ENCODE results near the gene CHD9.

Gene CHD9

DNA sequence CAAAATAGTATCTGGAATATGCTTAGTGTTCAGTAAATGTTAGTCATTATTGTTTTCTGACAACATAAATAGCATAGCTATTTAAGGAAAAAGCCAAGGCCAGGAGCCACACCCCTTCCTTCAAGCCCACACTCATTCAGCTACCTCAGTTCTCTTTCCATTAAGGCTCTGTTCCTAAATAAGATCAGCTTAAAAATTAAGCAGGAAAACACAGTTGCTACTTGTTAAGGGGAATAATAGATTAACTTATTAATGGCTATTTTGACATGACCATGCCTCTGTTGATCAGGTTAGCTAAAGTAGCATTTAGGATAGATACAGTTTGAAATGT, 158.1 kb downstream of the CHD9 start:
- TF ChIP-seq, protein P1, sequence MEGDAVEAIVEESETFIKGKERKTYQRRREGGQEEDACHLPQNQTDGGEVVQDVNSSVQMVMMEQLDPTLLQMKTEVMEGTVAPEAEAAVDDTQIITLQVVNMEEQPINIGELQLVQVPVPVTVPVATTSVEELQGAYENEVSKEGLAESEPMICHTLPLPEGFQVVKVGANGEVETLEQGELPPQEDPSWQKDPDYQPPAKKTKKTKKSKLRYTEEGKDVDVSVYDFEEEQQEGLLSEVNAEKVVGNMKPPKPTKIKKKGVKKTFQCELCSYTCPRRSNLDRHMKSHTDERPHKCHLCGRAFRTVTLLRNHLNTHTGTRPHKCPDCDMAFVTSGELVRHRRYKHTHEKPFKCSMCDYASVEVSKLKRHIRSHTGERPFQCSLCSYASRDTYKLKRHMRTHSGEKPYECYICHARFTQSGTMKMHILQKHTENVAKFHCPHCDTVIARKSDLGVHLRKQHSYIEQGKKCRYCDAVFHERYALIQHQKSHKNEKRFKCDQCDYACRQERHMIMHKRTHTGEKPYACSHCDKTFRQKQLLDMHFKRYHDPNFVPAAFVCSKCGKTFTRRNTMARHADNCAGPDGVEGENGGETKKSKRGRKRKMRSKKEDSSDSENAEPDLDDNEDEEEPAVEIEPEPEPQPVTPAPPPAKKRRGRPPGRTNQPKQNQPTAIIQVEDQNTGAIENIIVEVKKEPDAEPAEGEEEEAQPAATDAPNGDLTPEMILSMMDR (IDR thresholded peaks at IDR 0.05; ENCODE audit: low read depth, low read length), result no peak
- no peaks in the 10 kb centered on the region for H3K27me3 ChIP-seq (ENCODE audit: insufficient read depth, low read depth, severe bottlenecking)
- no peak overlapping the region for H3K4me3 ChIP-seq (ENCODE audit: low read depth, low read length)
- DNase-seq, result no peak
- no peak overlapping the region for H3K27ac ChIP-seq
- peaks cover 8% of the 10 kb centered on the region for H3K36me3 ChIP-seq
- no peaks in the 10 kb centered on the region for H3K9me3 ChIP-seq (ENCODE audit: severe bottlenecking)

DNA sequence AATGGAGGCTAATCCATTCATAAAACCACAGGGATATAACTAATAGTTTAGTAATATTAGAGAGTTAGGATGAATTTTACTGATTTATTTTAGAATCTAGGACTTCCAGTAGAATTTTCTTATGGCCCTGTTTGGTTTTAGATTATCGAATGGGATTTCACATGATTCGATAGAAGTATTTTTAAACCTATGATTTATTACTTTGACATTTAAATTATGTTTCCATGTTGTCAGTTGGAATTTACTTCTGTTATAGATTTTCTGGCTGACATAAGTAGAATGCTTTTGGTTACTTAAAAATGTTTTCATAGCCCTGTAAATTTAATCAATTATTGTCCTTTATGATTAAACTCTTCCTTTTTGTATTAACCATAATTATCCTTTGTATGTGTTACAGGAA, 158.8 kb downstream of the CHD9 start:
- Histone ChIP-seq H3K9me3 (ENCODE audit: severe bottlenecking) (no peaks in the 10 kb centered on the region), H3K27ac (no peak overlapping the region), H3K4me3 (ENCODE audit: low read depth, low read length) (no peak overlapping the region), H3K36me3 (peaks cover 8% of the 10 kb centered on the region), H3K27me3 (ENCODE audit: insufficient read depth, low read depth, severe bottlenecking) (no peaks in the 10 kb centered on the region)
- TF ChIP-seq, protein P1 (IDR thresholded peaks at IDR 0.05; ENCODE audit: low read depth, low read length), result no peak
- DNase-seq, result no peak

- no peak for DNase-seq
- TF ChIP-seq, protein P1 (IDR thresholded peaks at IDR 0.05; ENCODE audit: low read depth, low read length), result no peak
- H3K27ac ChIP-seq, result no peak overlapping the region
- H3K27me3 ChIP-seq (ENCODE audit: insufficient read depth, low read depth, severe bottlenecking), result no peaks in the 10 kb centered on the region
- H3K36me3 ChIP-seq, result peaks cover 8% of the 10 kb centered on the region
- H3K9me3 ChIP-seq (ENCODE audit: severe bottlenecking), result no peaks in the 10 kb centered on the region
- no peak overlapping the region for H3K4me3 ChIP-seq (ENCODE audit: low read depth, low read length)
Measured at GRCh38 chr16:53216798-53217197, 162.0 kb downstream of the CHD9 start.

GRCh38 chr16:53219371-53219770, 164.6 kb downstream of the CHD9 start:
- H3K36me3 ChIP-seq, result peaks cover 16% of the 10 kb centered on the region
- no peak overlapping the region for H3K27ac ChIP-seq
- no peak for DNase-seq
- no peak overlapping the region for H3K4me3 ChIP-seq (ENCODE audit: low read depth, low read length)
- no peaks in the 10 kb centered on the region for H3K27me3 ChIP-seq (ENCODE audit: insufficient read depth, low read depth, severe bottlenecking)
- no peaks in the 10 kb centered on the region for H3K9me3 ChIP-seq (ENCODE audit: severe bottlenecking)
- TF ChIP-seq, protein P1 (IDR thresholded peaks at IDR 0.05; ENCODE audit: low read depth, low read length), result no peak

DNA sequence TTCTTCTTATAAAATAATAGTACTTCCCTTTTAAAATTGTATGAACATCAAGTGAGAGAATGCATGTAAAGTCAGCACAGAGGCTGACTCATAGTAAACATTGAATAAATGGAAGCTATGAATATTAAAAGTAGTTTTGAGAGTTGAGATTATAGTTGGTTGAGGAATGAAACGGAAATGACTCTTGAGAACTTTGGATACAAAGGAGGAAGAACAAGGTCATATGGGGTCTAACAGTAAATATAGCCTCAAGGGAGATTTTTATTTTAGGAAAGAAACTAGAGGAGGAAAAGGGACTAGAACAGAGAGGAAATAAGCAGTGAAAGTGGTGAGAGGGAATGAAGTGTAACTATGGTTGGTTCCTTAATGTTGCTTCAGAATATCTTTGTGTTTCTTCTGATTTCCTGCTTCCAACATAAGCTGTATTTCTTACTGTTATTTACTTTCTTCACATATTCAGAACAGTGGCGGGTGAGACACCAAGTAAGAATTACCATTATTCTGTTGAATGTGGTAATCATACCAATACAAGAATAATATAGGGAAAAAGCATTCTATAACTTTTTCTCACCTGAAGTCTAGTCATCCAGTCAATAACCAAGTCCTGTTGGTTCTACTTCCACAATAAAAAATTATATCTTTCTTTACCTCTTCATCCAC, 165.1 kb downstream of the CHD9 start:
- TF ChIP-seq, protein P1 (IDR thresholded peaks at IDR 0.05; ENCODE audit: low read depth, low read length), result no peak
- peaks cover 19% of the 10 kb centered on the region for H3K36me3 ChIP-seq
- H3K27me3 ChIP-seq (ENCODE audit: insufficient read depth, low read depth, severe bottlenecking), result no peaks in the 10 kb centered on the region
- DNase-seq, result no peak
- H3K9me3 ChIP-seq (ENCODE audit: severe bottlenecking), result no peaks in the 10 kb centered on the region
- no peak overlapping the region for H3K4me3 ChIP-seq (ENCODE audit: low read depth, low read length)
- H3K27ac ChIP-seq, result no peak overlapping the region

DNA sequence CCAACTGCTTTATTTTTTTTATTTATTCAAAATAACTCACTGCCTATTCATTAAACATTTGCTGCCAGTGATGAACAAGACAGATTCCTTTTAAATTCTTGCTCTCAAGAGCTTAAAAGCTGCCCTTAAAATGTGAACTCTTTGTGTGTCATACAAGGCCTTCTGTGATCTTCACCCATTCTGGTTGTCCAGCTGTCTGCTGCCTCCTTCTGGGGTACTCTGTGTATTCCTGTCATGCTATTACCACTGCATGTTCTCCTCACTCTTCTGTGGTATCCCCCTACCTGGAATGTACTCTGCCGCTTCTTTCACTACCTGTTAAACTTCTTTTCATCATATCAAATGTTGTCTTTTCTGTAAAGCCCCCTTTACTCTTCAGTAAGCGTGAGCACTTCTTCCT, 165.8 kb downstream of the CHD9 start:
- peak; percentile 10 for DNase-seq
- Histone ChIP-seq H3K9me3 (ENCODE audit: severe bottlenecking) (no peaks in the 10 kb centered on the region), H3K36me3 (peaks cover 21% of the 10 kb centered on the region), H3K4me3 (ENCODE audit: low read depth, low read length) (no peak overlapping the region), H3K27ac (no peak overlapping the region), H3K27me3 (ENCODE audit: insufficient read depth, low read depth, severe bottlenecking) (no peaks in the 10 kb centered on the region)
- TF ChIP-seq, protein P1 (IDR thresholded peaks at IDR 0.05; ENCODE audit: low read depth, low read length), result peak; percentile 39; the same call in 1 of the 2 replicates

All from WERI-Rb-1 (cell line).